Measurements from ENCODE around the gene AUTS2. TPM values are rescaled to one million over a fixed set of nuclear protein-coding genes. Genes with fewer than 3 reads are reported as not detected.
A peak's percentile ranks its signal among the peaks of the same experiment; 100 is the strongest.

Gene AUTS2
- total and polyA plus RNA-seq, 10 of the 15 experiments (the other 5 are each of a cell fraction or from before 2014, with no cell fraction given), result 6.4 to 55.6 (median 21.6) TPM

DNA sequence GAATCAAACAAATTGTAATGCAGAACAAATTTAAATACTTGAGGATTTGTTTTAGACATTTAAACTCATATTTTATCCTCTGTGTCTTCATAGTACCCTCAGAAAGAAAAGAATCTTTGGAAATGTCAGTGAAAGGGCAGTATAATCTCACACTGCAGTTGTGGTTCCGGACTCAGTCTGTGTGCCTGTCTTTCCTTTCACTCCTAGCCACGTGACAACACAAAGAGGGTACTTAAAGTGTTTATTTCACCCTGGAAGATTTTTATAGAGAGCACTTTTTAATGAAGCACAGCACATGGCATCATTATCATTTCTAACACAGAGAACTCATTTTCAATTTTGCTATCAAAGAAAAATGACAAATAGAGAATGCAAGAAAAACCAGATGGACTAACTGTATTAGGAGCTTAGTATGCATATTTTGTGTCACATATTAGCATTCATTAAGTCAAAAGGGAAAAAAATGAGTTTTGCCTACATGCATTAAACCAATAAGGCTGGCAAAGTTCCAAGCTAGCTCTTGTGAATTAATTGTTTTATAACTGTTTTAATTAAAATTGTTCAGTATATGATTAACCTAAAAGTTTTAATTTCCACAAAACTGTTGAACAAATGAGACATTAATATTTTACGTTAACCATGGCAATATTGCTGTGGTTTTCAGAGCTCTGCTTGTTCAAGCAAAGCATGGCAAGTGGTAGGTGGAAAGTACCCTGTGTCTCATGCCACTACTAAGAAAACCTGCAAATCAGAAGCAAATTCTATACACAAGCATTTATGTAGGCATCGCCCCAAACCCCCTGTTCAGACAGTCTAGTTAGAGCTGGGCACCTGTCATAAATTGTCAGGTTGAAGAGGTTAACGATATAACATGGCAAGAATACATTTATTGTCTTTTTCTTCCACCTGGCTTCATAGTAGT is 65.9 kb downstream of the AUTS2 start (continued):
- TF ChIP-seq, protein P1, sequence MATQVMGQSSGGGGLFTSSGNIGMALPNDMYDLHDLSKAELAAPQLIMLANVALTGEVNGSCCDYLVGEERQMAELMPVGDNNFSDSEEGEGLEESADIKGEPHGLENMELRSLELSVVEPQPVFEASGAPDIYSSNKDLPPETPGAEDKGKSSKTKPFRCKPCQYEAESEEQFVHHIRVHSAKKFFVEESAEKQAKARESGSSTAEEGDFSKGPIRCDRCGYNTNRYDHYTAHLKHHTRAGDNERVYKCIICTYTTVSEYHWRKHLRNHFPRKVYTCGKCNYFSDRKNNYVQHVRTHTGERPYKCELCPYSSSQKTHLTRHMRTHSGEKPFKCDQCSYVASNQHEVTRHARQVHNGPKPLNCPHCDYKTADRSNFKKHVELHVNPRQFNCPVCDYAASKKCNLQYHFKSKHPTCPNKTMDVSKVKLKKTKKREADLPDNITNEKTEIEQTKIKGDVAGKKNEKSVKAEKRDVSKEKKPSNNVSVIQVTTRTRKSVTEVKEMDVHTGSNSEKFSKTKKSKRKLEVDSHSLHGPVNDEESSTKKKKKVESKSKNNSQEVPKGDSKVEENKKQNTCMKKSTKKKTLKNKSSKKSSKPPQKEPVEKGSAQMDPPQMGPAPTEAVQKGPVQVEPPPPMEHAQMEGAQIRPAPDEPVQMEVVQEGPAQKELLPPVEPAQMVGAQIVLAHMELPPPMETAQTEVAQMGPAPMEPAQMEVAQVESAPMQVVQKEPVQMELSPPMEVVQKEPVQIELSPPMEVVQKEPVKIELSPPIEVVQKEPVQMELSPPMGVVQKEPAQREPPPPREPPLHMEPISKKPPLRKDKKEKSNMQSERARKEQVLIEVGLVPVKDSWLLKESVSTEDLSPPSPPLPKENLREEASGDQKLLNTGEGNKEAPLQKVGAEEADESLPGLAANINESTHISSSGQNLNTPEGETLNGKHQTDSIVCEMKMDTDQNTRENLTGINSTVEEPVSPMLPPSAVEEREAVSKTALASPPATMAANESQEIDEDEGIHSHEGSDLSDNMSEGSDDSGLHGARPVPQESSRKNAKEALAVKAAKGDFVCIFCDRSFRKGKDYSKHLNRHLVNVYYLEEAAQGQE (IDR thresholded peaks at IDR 0.05; ENCODE audit: low read depth, low read length), result no peak
- TF ChIP-seq, protein P2, sequence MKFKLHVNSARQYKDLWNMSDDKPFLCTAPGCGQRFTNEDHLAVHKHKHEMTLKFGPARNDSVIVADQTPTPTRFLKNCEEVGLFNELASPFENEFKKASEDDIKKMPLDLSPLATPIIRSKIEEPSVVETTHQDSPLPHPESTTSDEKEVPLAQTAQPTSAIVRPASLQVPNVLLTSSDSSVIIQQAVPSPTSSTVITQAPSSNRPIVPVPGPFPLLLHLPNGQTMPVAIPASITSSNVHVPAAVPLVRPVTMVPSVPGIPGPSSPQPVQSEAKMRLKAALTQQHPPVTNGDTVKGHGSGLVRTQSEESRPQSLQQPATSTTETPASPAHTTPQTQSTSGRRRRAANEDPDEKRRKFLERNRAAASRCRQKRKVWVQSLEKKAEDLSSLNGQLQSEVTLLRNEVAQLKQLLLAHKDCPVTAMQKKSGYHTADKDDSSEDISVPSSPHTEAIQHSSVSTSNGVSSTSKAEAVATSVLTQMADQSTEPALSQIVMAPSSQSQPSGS (IDR thresholded peaks at IDR 0.05; ENCODE audit: low read length), result no peak
- TF ChIP-seq NRF1 (conservative IDR thresholded peaks at IDR 0.05; ENCODE audit: low read depth, low read length) (no peak), BMI1 (IDR thresholded peaks at IDR 0.05; ENCODE audit: borderline replicate concordance) (0 out of 2 replicates have a peak, but pooled peaks have one; percentile 35), NFYB (IDR thresholded peaks at IDR 0.05; ENCODE audit: insufficient read depth, low read depth, low read length) (no peak), EGR1 (IDR thresholded peaks at IDR 0.05; ENCODE audit: borderline replicate concordance in 1 of 2, low read depth in 2 of 2, low read length in 2 of 2) (no peak), SUZ12 (IDR thresholded peaks at IDR 0.05; ENCODE audit: unreplicated experiment) (no peak), POLR2A (IDR thresholded peaks at IDR 0.05; ENCODE audit: low read depth, low read length) (no peak), MYB (IDR thresholded peaks at IDR 0.05; ENCODE audit: borderline replicate concordance, low read depth, low read length) (no peak)
- TF ChIP-seq, protein P3, sequence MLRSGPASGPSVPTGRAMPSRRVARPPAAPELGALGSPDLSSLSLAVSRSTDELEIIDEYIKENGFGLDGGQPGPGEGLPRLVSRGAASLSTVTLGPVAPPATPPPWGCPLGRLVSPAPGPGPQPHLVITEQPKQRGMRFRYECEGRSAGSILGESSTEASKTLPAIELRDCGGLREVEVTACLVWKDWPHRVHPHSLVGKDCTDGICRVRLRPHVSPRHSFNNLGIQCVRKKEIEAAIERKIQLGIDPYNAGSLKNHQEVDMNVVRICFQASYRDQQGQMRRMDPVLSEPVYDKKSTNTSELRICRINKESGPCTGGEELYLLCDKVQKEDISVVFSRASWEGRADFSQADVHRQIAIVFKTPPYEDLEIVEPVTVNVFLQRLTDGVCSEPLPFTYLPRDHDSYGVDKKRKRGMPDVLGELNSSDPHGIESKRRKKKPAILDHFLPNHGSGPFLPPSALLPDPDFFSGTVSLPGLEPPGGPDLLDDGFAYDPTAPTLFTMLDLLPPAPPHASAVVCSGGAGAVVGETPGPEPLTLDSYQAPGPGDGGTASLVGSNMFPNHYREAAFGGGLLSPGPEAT (IDR thresholded peaks at IDR 0.05; ENCODE audit: low read depth), result peak; percentile 96
- TF ChIP-seq, protein P4, sequence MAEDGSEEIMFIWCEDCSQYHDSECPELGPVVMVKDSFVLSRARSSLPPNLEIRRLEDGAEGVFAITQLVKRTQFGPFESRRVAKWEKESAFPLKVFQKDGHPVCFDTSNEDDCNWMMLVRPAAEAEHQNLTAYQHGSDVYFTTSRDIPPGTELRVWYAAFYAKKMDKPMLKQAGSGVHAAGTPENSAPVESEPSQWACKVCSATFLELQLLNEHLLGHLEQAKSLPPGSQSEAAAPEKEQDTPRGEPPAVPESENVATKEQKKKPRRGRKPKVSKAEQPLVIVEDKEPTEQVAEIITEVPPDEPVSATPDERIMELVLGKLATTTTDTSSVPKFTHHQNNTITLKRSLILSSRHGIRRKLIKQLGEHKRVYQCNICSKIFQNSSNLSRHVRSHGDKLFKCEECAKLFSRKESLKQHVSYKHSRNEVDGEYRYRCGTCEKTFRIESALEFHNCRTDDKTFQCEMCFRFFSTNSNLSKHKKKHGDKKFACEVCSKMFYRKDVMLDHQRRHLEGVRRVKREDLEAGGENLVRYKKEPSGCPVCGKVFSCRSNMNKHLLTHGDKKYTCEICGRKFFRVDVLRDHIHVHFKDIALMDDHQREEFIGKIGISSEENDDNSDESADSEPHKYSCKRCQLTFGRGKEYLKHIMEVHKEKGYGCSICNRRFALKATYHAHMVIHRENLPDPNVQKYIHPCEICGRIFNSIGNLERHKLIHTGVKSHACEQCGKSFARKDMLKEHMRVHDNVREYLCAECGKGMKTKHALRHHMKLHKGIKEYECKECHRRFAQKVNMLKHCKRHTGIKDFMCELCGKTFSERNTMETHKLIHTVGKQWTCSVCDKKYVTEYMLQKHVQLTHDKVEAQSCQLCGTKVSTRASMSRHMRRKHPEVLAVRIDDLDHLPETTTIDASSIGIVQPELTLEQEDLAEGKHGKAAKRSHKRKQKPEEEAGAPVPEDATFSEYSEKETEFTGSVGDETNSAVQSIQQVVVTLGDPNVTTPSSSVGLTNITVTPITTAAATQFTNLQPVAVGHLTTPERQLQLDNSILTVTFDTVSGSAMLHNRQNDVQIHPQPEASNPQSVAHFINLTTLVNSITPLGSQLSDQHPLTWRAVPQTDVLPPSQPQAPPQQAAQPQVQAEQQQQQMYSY (CRISPR knock-in tag; IDR thresholded peaks at IDR 0.05), result no peak
- TF ChIP-seq, protein P5, sequence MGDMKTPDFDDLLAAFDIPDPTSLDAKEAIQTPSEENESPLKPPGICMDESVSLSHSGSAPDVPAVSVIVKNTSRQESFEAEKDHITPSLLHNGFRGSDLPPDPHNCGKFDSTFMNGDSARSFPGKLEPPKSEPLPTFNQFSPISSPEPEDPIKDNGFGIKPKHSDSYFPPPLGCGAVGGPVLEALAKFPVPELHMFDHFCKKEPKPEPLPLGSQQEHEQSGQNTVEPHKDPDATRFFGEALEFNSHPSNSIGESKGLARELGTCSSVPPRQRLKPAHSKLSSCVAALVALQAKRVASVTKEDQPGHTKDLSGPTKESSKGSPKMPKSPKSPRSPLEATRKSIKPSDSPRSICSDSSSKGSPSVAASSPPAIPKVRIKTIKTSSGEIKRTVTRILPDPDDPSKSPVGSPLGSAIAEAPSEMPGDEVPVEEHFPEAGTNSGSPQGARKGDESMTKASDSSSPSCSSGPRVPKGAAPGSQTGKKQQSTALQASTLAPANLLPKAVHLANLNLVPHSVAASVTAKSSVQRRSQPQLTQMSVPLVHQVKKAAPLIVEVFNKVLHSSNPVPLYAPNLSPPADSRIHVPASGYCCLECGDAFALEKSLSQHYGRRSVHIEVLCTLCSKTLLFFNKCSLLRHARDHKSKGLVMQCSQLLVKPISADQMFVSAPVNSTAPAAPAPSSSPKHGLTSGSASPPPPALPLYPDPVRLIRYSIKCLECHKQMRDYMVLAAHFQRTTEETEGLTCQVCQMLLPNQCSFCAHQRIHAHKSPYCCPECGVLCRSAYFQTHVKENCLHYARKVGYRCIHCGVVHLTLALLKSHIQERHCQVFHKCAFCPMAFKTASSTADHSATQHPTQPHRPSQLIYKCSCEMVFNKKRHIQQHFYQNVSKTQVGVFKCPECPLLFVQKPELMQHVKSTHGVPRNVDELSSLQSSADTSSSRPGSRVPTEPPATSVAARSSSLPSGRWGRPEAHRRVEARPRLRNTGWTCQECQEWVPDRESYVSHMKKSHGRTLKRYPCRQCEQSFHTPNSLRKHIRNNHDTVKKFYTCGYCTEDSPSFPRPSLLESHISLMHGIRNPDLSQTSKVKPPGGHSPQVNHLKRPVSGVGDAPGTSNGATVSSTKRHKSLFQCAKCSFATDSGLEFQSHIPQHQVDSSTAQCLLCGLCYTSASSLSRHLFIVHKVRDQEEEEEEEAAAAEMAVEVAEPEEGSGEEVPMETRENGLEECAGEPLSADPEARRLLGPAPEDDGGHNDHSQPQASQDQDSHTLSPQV (IDR thresholded peaks at IDR 0.05), result no peak

Measured in GM12878 (cell line).